ENCODE results near the gene ADCY6. TPM values are rescaled to one million over a fixed set of nuclear protein-coding genes. Genes with fewer than 3 reads are reported as not detected.
A peak's percentile ranks its signal among the peaks of the same experiment; 100 is the strongest.

Gene ADCY6
- total RNA-seq, 1 donor, result 30.8 TPM

DNA sequence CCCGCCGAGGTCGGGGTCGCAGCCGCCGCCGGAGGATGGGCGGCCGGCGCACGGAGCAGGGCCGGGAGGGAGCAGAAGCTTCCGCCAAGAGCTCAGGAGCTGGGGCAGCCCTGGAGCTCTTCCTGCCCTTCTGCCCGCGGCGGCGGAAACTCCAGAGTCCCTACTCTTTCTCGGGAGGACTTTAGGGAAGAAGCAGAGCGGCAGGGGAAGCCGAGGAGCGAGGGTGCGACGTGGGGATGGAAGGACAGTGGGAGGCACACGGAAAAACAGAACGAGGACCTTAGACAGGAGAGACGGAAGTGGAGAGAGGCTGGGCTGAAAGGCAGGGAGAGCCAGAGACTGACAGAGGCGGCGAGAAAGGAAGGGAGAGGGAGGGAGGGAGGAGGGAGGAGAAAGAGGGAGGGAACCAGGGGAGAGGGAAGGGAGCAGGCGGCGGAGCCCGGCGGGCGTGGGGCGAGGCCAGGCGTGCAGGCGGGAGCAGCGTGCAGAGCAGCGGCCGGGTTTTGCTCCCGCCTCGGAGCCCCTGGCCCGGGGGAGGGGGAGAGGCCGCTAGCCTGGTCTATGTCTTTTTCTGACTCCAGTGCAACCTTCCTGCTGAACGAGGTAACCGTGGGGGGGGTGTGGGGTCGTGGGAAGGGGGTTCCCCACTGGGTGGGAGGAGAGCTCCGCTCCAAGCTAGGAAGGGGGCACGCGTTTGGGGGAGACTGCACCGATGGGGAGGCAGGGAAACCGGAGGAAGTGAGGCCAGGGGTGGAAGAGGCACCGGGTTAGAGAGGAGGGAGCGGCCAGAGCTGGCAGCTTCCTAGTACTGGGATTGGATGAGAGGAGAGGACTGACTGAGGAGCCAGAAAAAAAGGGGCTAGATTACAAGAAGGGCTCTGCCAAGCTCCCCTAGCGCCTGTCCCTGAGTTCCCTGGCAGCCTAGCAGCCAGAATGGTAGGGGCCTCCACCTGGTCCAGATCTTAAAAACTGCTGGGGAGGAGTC is 26.5 kb upstream of the ADCY6 start:
- Histone ChIP-seq H4K20me1 (ENCODE audit: insufficient read depth, low read length) (peaks cover 18% of the 10 kb centered on the region), H3K9me3 (ENCODE audit: low read depth, low read length) (no peaks in the 10 kb centered on the region), H3K4me2 (ENCODE audit: insufficient read depth, low read length) (peak overlapping the region; percentile 86), H2AFZ (ENCODE audit: low read length) (peak overlapping the region; percentile 96), H3K27me3 (ENCODE audit: insufficient read depth, low read length) (no peaks in the 10 kb centered on the region), H3K4me3 (ENCODE audit: insufficient read depth, low read length) (peak overlapping the region; percentile 95), H3K36me3 (ENCODE audit: insufficient read depth, low read length) (no peaks in the 10 kb centered on the region), H3K4me1 (ENCODE audit: insufficient read depth, low read length) (peaks cover 52% of the 10 kb centered on the region), H3K79me2 (ENCODE audit: insufficient read depth, low read length) (peaks cover 20% of the 10 kb centered on the region), H3K27ac (ENCODE audit: low read depth, low read length) (peak overlapping the region; percentile 56)
- DNase-seq (ENCODE audit: insufficient read length, low spot score, missing footprints), result peak; percentile 98
- TF ChIP-seq, protein P1, sequence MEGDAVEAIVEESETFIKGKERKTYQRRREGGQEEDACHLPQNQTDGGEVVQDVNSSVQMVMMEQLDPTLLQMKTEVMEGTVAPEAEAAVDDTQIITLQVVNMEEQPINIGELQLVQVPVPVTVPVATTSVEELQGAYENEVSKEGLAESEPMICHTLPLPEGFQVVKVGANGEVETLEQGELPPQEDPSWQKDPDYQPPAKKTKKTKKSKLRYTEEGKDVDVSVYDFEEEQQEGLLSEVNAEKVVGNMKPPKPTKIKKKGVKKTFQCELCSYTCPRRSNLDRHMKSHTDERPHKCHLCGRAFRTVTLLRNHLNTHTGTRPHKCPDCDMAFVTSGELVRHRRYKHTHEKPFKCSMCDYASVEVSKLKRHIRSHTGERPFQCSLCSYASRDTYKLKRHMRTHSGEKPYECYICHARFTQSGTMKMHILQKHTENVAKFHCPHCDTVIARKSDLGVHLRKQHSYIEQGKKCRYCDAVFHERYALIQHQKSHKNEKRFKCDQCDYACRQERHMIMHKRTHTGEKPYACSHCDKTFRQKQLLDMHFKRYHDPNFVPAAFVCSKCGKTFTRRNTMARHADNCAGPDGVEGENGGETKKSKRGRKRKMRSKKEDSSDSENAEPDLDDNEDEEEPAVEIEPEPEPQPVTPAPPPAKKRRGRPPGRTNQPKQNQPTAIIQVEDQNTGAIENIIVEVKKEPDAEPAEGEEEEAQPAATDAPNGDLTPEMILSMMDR (IDR thresholded peaks at IDR 0.05; ENCODE audit: extremely low read depth, low read depth, low read length), result no peak

- Histone ChIP-seq H3K4me2 (ENCODE audit: insufficient read depth, low read length) (peak overlapping the region; percentile 86), H3K4me1 (ENCODE audit: insufficient read depth, low read length) (peaks cover 54% of the 10 kb centered on the region), H3K79me2 (ENCODE audit: insufficient read depth, low read length) (peaks cover 20% of the 10 kb centered on the region), H3K36me3 (ENCODE audit: insufficient read depth, low read length) (no peaks in the 10 kb centered on the region), H3K27me3 (ENCODE audit: insufficient read depth, low read length) (no peaks in the 10 kb centered on the region), H3K27ac (ENCODE audit: low read depth, low read length) (peak overlapping the region; percentile 56), H3K4me3 (ENCODE audit: insufficient read depth, low read length) (peak overlapping the region; percentile 95), H3K9me3 (ENCODE audit: low read depth, low read length) (no peaks in the 10 kb centered on the region), H2AFZ (ENCODE audit: low read length) (peak overlapping the region; percentile 96), H4K20me1 (ENCODE audit: insufficient read depth, low read length) (peaks cover 9% of the 10 kb centered on the region)
- peak; percentile 98 for DNase-seq (ENCODE audit: insufficient read length, low spot score, missing footprints)
- TF ChIP-seq, protein P1 (IDR thresholded peaks at IDR 0.05; ENCODE audit: extremely low read depth, low read depth, low read length), result peak; percentile 94
Measured at GRCh38 chr12:48814262-48815125, 25.6 kb upstream of the ADCY6 start.

GRCh38 chr12:48813465-48814261 is 24.8 kb upstream of the ADCY6 start:
- Histone ChIP-seq H3K4me1 (ENCODE audit: insufficient read depth, low read length) (peaks cover 54% of the 10 kb centered on the region), H3K36me3 (ENCODE audit: insufficient read depth, low read length) (no peaks in the 10 kb centered on the region), H2AFZ (ENCODE audit: low read length) (peak overlapping the region; percentile 94), H3K4me2 (ENCODE audit: insufficient read depth, low read length) (peak overlapping the region; percentile 86), H3K27ac (ENCODE audit: low read depth, low read length) (peak overlapping the region; percentile 52), H3K27me3 (ENCODE audit: insufficient read depth, low read length) (no peaks in the 10 kb centered on the region), H4K20me1 (ENCODE audit: insufficient read depth, low read length) (peaks cover 5% of the 10 kb centered on the region), H3K79me2 (ENCODE audit: insufficient read depth, low read length) (peaks cover 20% of the 10 kb centered on the region), H3K4me3 (ENCODE audit: insufficient read depth, low read length) (peak overlapping the region; percentile 95), H3K9me3 (ENCODE audit: low read depth, low read length) (no peaks in the 10 kb centered on the region)
- peak; percentile 81 for DNase-seq (ENCODE audit: insufficient read length, low spot score, missing footprints)
- TF ChIP-seq, protein P1 (IDR thresholded peaks at IDR 0.05; ENCODE audit: extremely low read depth, low read depth, low read length), result peak; percentile 6

All from osteoblast (primary cell).